Measurements from ENCODE around the gene UCK2.

UCK2 gene

GRCh38 chr1:165915480-165915879 lies 88.1 kb downstream of the UCK2 start:
- TF ChIP-seq REST (IDR thresholded peaks at IDR 0.05; ENCODE audit: low read depth), result no peak
- no peak for TF ChIP-seq EP300 (IDR thresholded peaks at IDR 0.05; ENCODE audit: borderline replicate concordance)
- TF ChIP-seq CEBPB (IDR thresholded peaks at IDR 0.05), result no peak
- no peak for TF ChIP-seq NFIC (IDR thresholded peaks at IDR 0.05)
- TF ChIP-seq YY1 (IDR thresholded peaks at IDR 0.05; ENCODE audit: low read depth), result no peak
- TF ChIP-seq RAD21 (IDR thresholded peaks at IDR 0.05; ENCODE audit: low read depth), result no peak
- TF ChIP-seq TAF1 (IDR thresholded peaks at IDR 0.05; ENCODE audit: low read depth), result no peak

GRCh38 chr1:165915932-165916348 lies 88.5 kb downstream of the UCK2 start:
- TF ChIP-seq FOXM1 (IDR thresholded peaks at IDR 0.05; ENCODE audit: borderline replicate concordance, low read depth), result no peak
- no peak for TF ChIP-seq EP300 (IDR thresholded peaks at IDR 0.05; ENCODE audit: borderline replicate concordance)
- TF ChIP-seq TEAD4 (IDR thresholded peaks at IDR 0.05), result no peak
- TF ChIP-seq RAD21 (IDR thresholded peaks at IDR 0.05; ENCODE audit: low read depth), result no peak
- TF ChIP-seq MAX (IDR thresholded peaks at IDR 0.05), result no peak

GRCh38 chr1:165917166-165917565 lies 89.8 kb downstream of the UCK2 start:
- TF ChIP-seq REST (IDR thresholded peaks at IDR 0.05; ENCODE audit: low read depth) (no peak), TAF1 (IDR thresholded peaks at IDR 0.05; ENCODE audit: low read depth) (no peak)

GRCh38 chr1:165924117-165924516 lies 96.7 kb downstream of the UCK2 start:
- TF ChIP-seq CEBPB (IDR thresholded peaks at IDR 0.05) (no peak), TEAD4 (IDR thresholded peaks at IDR 0.05) (no peak), CREB1 (IDR thresholded peaks at IDR 0.05; ENCODE audit: low read depth) (no peak)

- TF ChIP-seq USF1 (IDR thresholded peaks at IDR 0.05), result no peak
- TF ChIP-seq MAX (IDR thresholded peaks at IDR 0.05), result no peak
These were observed 98.2 kb downstream of the UCK2 start for GRCh38 chr1:165925498-165926079.

- TF ChIP-seq TCF12 (IDR thresholded peaks at IDR 0.05; ENCODE audit: low read depth), result no peak
- no peak for TF ChIP-seq USF1 (IDR thresholded peaks at IDR 0.05)
- TF ChIP-seq TAF1 (IDR thresholded peaks at IDR 0.05; ENCODE audit: low read depth), result no peak
- no peak for TF ChIP-seq RAD21 (IDR thresholded peaks at IDR 0.05; ENCODE audit: low read depth)
- TF ChIP-seq NFIC (IDR thresholded peaks at IDR 0.05), result no peak
- no peak for TF ChIP-seq EP300 (IDR thresholded peaks at IDR 0.05; ENCODE audit: borderline replicate concordance)
- TF ChIP-seq YY1 (IDR thresholded peaks at IDR 0.05; ENCODE audit: low read depth), result no peak
- no peak for TF ChIP-seq TEAD4 (IDR thresholded peaks at IDR 0.05)
- no peak for TF ChIP-seq MAX (IDR thresholded peaks at IDR 0.05)
- no peak for TF ChIP-seq EGR1 (IDR thresholded peaks at IDR 0.05)
- no peak for TF ChIP-seq REST (IDR thresholded peaks at IDR 0.05; ENCODE audit: low read depth)
- TF ChIP-seq CEBPB (IDR thresholded peaks at IDR 0.05), result no peak
- TF ChIP-seq FOXM1 (IDR thresholded peaks at IDR 0.05; ENCODE audit: borderline replicate concordance, low read depth), result no peak
- no peak for TF ChIP-seq CREB1 (IDR thresholded peaks at IDR 0.05; ENCODE audit: low read depth)
- no peak for TF ChIP-seq ZBTB7A (IDR thresholded peaks at IDR 0.05; ENCODE audit: low read depth)
These were observed 99.8 kb downstream of the UCK2 start for GRCh38 chr1:165927169-165927568.
